T47D (cell line): ENCODE data around the gene COL4A3.

Source experiments
- DNase-seq, 2 experiments: peaks; one replicate each; pipeline versions ENCODE4 v3.0.0 to v3.0.0-alpha.2; 2011 to 2012; ENCODE audit warnings: low read depth in 1 of 2, low spot score in 1 of 2
- JUND ChIP-seq: IDR thresholded peaks from 2 replicates; pipeline ENCODE4 v1.6.1; 2012; ENCODE audit warnings: low read depth
- in situ Hi-C: cut with HindIII; loops from 2 replicates; pipeline ENCODE4 v1.10.0; 2016; ENCODE audit warnings: low sequenced_read_pairs, low pct_unique_long_range_greater_than_20kb

Gene COL4A3

GRCh38 chr2:227143895-227144294 lies 20.5 kb upstream of the COL4A3 start:
- no peak for TF ChIP-seq JUND
- DNase-seq: no peak
- in situ Hi-C loops: no loop called here

- TF ChIP-seq JUND: no peak
- in situ Hi-C loops: no loop called here
- no peak for DNase-seq
Observed at GRCh38 chr2:227146456-227146855, 18.0 kb upstream of the COL4A3 start.

GRCh38 chr2:227147023-227147422 lies 17.4 kb upstream of the COL4A3 start:
- TF ChIP-seq JUND: no peak
- DNase-seq: no peak
- in situ Hi-C loops: no loop called here

- DNase-seq: no peak
- TF ChIP-seq JUND: no peak
- in situ Hi-C loops: no loop called here
Observed at GRCh38 chr2:227148106-227148505, 16.3 kb upstream of the COL4A3 start.

GRCh38 chr2:227150222-227150936 lies 14.0 kb upstream of the COL4A3 start:
- DNase-seq: peak in 1 of 2 experiments; percentile 26

GRCh38 chr2:227152093-227152766 lies 12.2 kb upstream of the COL4A3 start:
- in situ Hi-C loops: no loop called here
- no peak for TF ChIP-seq JUND
- DNase-seq: no peak

More at GRCh38 chr2:227150222-227150936, 14.0 kb upstream of the COL4A3 start:
- in situ Hi-C loops: no loop called here
- no peak for TF ChIP-seq JUND

- DNase-seq: no peak
- TF ChIP-seq JUND: no peak
- in situ Hi-C loops: no loop called here
Observed at GRCh38 chr2:227153307-227153706, 11.1 kb upstream of the COL4A3 start.

GRCh38 chr2:227153758-227154486 lies 10.5 kb upstream of the COL4A3 start:
- DNase-seq: no peak
- TF ChIP-seq JUND: no peak
- in situ Hi-C loops: no loop called here

GRCh38 chr2:227154986-227155774 lies 9.2 kb upstream of the COL4A3 start:
- no peak for TF ChIP-seq JUND
- in situ Hi-C loops: no loop called here
- DNase-seq: no peak

- no peak for TF ChIP-seq JUND
- in situ Hi-C loops: no loop called here
- DNase-seq: no peak
Observed at GRCh38 chr2:227160164-227160563, 4.3 kb upstream of the COL4A3 start.

GRCh38 chr2:227161947-227162346 lies 2.5 kb upstream of the COL4A3 start:
- in situ Hi-C loops: no loop called here
- no peak for TF ChIP-seq JUND
- no peak for DNase-seq

GRCh38 chr2:227163485-227163997 lies 883 bp upstream of the COL4A3 start:
- no peak for DNase-seq

More at GRCh38 chr2:227163485-227163997, 883 bp upstream of the COL4A3 start:
- in situ Hi-C loops: no loop called here
- no peak for TF ChIP-seq JUND
